ENCODE results near the gene STK16. TPM values are rescaled to one million over a fixed set of nuclear protein-coding genes. Genes with fewer than 3 reads are reported as not detected.

The STK16 gene
- total RNA-seq, 1 donor from 2014 or later, result 29.5 TPM

DNA sequence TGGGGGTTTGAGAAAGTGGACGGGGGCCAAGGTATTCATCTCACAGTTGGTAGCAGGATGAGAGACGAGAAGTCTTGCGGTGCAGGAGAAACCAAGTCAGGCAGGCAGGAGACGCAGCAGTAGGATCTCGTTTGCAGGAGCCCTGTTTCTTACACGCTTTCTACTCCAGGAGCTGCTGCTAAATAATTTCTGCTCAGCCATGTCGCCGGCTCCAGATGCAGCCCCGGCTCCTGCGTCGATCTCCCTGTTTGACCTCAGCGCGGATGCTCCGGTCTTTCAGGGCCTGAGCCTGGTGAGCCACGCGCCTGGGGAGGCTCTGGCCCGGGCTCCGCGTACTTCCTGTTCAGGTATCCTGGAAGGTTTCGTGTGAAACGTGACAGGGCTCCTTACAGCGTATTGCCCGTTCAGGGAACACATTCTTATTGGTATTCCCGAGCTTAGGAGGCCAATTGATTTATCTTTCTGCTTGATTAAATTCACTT, 15.2 kb upstream of the STK16 start:
- H3K36me3 Mint-ChIP-seq (ENCODE audit: low read depth, unreplicated experiment), result peaks cover 35% of the 10 kb centered on the region
- H3K9me3 Mint-ChIP-seq (ENCODE audit: unreplicated experiment), result no peaks in the 10 kb centered on the region
- peaks cover 3% of the 10 kb centered on the region for H3K27me3 Mint-ChIP-seq (ENCODE audit: unreplicated experiment)
- H3K27ac Mint-ChIP-seq (ENCODE audit: unreplicated experiment), result peak overlapping the region; percentile 99
- DNase-seq (ENCODE audit: low spot score), result peak; percentile 61
- TF ChIP-seq, protein P1, sequence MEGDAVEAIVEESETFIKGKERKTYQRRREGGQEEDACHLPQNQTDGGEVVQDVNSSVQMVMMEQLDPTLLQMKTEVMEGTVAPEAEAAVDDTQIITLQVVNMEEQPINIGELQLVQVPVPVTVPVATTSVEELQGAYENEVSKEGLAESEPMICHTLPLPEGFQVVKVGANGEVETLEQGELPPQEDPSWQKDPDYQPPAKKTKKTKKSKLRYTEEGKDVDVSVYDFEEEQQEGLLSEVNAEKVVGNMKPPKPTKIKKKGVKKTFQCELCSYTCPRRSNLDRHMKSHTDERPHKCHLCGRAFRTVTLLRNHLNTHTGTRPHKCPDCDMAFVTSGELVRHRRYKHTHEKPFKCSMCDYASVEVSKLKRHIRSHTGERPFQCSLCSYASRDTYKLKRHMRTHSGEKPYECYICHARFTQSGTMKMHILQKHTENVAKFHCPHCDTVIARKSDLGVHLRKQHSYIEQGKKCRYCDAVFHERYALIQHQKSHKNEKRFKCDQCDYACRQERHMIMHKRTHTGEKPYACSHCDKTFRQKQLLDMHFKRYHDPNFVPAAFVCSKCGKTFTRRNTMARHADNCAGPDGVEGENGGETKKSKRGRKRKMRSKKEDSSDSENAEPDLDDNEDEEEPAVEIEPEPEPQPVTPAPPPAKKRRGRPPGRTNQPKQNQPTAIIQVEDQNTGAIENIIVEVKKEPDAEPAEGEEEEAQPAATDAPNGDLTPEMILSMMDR (IDR thresholded peaks at IDR 0.05; ENCODE audit: unreplicated experiment), result no peak
- H3K4me1 Mint-ChIP-seq (ENCODE audit: unreplicated experiment), result peaks cover 22% of the 10 kb centered on the region
- peak overlapping the region; percentile 100 for H3K4me3 Mint-ChIP-seq (ENCODE audit: unreplicated experiment)

DNA sequence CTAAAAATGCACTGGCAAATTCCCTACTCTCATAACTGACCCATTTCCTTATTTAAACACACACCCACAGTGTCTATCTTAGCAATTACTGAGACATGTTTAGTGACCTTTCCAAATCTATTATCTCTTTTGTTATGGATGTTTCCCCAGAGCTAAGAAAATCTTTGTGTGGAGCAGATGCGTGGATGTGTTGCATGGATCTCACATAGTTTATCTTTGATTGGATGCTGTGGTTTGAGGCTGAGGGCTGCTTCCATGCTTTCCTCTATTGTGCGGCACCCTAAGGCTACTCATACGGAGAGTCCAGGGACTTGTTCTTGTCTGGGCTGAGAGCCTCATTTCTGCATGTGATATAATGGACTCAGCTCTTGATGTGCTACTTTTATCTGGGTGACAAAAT, 10.9 kb upstream of the STK16 start:
- H3K4me1 Mint-ChIP-seq (ENCODE audit: unreplicated experiment), result peaks cover 10% of the 10 kb centered on the region

DNA sequence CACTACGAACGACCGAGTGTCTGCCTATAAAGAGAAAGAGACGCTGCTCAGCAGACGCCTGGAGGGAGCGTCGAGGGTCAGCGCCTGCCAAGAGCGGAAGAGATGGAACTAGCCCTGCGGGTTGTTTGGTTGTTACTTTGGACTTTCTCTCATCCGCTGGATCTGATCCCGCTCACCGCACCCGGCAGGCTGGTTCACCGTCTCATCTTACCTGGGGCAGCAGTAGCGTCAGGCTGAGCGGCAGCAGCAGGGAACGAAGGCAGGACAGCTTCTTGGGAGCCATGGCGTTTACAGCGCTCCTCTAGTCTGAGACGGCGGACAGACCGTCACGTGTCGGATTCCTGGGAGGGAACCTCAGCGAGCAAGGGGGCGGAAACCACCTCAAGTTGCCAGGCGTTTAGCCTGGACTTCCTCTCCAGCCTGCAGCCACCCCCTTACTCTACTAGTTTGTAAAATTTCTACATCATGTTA, 2.0 kb upstream of the STK16 start:
- no peak for DNase-seq (ENCODE audit: low spot score)
- H3K4me1 Mint-ChIP-seq (ENCODE audit: unreplicated experiment), result peaks cover 13% of the 10 kb centered on the region
- no peak overlapping the region for H3K4me3 Mint-ChIP-seq (ENCODE audit: unreplicated experiment)
- H3K27ac Mint-ChIP-seq (ENCODE audit: unreplicated experiment), result peak overlapping the region; percentile 26
- no peaks in the 10 kb centered on the region for H3K36me3 Mint-ChIP-seq (ENCODE audit: low read depth, unreplicated experiment)
- peaks cover 15% of the 10 kb centered on the region for H3K27me3 Mint-ChIP-seq (ENCODE audit: unreplicated experiment)
- TF ChIP-seq, protein P1 (IDR thresholded peaks at IDR 0.05; ENCODE audit: unreplicated experiment), result no peak
- no peaks in the 10 kb centered on the region for H3K9me3 Mint-ChIP-seq (ENCODE audit: unreplicated experiment)

More for the DNA sequence above, 10.9 kb upstream of the STK16 start:
- DNase-seq (ENCODE audit: low spot score), result no peak
- Mint-ChIP-seq H3K36me3 (ENCODE audit: low read depth, unreplicated experiment) (peaks cover 35% of the 10 kb centered on the region), H3K27me3 (ENCODE audit: unreplicated experiment) (peaks cover 7% of the 10 kb centered on the region), H3K9me3 (ENCODE audit: unreplicated experiment) (no peaks in the 10 kb centered on the region), H3K4me3 (ENCODE audit: unreplicated experiment) (peak overlapping the region; percentile 16), H3K27ac (ENCODE audit: unreplicated experiment) (no peak overlapping the region)
- TF ChIP-seq, protein P1 (IDR thresholded peaks at IDR 0.05; ENCODE audit: unreplicated experiment), result no peak

DNA sequence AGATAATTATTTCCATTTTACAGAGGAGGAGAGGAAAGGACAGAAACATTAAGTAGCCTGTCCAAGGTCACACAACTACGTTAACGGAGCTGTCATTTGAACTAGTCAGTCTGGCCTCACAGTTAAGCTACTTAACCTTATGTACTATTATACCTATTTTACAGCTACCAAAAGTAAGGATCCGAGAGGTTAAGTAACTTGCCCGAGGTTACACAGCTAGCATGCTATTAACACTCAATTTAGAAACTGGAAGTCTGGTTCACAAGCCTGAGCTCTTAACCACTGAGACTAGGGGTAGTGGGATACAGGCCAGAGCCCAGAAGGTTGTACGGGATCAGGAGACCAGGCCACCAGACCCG, 511 bp upstream of the STK16 start:
- no peak for DNase-seq (ENCODE audit: low spot score)
- Mint-ChIP-seq H3K9me3 (ENCODE audit: unreplicated experiment) (no peaks in the 10 kb centered on the region), H3K36me3 (ENCODE audit: low read depth, unreplicated experiment) (peaks cover 6% of the 10 kb centered on the region), H3K27ac (ENCODE audit: unreplicated experiment) (peak overlapping the region; percentile 98), H3K4me1 (ENCODE audit: unreplicated experiment) (peaks cover 26% of the 10 kb centered on the region), H3K27me3 (ENCODE audit: unreplicated experiment) (peaks cover 14% of the 10 kb centered on the region), H3K4me3 (ENCODE audit: unreplicated experiment) (peak overlapping the region; percentile 96)
- TF ChIP-seq, protein P1 (IDR thresholded peaks at IDR 0.05; ENCODE audit: unreplicated experiment), result no peak

DNA sequence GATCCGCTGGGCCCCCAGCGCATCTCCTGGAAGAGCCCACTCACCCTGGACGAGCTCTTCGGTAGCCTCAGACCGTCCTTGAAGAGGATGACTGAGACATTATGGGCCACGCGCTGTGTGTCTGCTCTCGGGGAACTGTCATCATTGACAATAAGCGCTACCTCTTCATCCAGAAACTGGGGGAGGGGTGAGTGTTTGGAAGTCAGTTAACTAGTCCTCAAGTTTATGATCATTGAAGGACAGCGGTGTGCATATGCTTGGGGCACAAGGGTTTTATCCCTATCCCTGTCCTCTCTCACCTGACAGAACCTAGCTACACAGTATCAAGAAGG, 586 bp downstream of the STK16 start:
- H3K4me1 Mint-ChIP-seq (ENCODE audit: unreplicated experiment), result peaks cover 26% of the 10 kb centered on the region
- H3K27ac Mint-ChIP-seq (ENCODE audit: unreplicated experiment), result peak overlapping the region; percentile 98
- TF ChIP-seq, protein P1 (IDR thresholded peaks at IDR 0.05; ENCODE audit: unreplicated experiment), result no peak
- peaks cover 14% of the 10 kb centered on the region for H3K27me3 Mint-ChIP-seq (ENCODE audit: unreplicated experiment)
- no peak for DNase-seq (ENCODE audit: low spot score)
- H3K36me3 Mint-ChIP-seq (ENCODE audit: low read depth, unreplicated experiment), result peaks cover 9% of the 10 kb centered on the region
- no peaks in the 10 kb centered on the region for H3K9me3 Mint-ChIP-seq (ENCODE audit: unreplicated experiment)
- H3K4me3 Mint-ChIP-seq (ENCODE audit: unreplicated experiment), result peak overlapping the region; percentile 96

Measured in endothelial cell (in vitro differentiated cells).